ENCODE data around the gene C3orf62. TPM values are rescaled to one million over a fixed set of nuclear protein-coding genes. Genes with fewer than 3 reads are reported as not detected.

C3orf62 gene
- total and polyA plus RNA-seq, 3 donors from 2014 or later: 14.1 to 48.6 (median 25.9) TPM

GRCh38 chr3:49273825-49274532 is 3.1 kb downstream of the C3orf62 start:
- Histone ChIP-seq H3K4me3 (no peak overlapping the region), H3K27me3 (no peaks in the 10 kb centered on the region), H3K9me3 (no peaks in the 10 kb centered on the region), H3K27ac (no peak overlapping the region), H3K36me3 (ENCODE audit: low read depth, missing control alignments) (no peaks in the 10 kb centered on the region), H3K4me1 (peaks cover 32% of the 10 kb centered on the region)
- WGBS, 2 donors: 84 to 87% methylated on average over 10 to 11 of the region's 11 CpGs
- TF ChIP-seq CTCF (IDR thresholded peaks at IDR 0.05) (no peak), POLR2A (IDR thresholded peaks at IDR 0.05) (no peak)
- intact Hi-C loops (cut with DNase I; ENCODE audit: low total_unique reads): loop anchor here (10.0 kb wide), 1 partner anchor 249 kb away; the partner anchor contains the start of genes IMPDH2 and NDUFAF3
- DNase-seq: no peak

GRCh38 chr3:49271047-49271446 is 6.0 kb downstream of the C3orf62 start:
- intact Hi-C loops (cut with DNase I; ENCODE audit: low total_unique reads): loop anchor here (10.0 kb wide), 1 partner anchor 246 kb away; the partner anchor contains the start of genes IMPDH2 and NDUFAF3
- H3K9me3 ChIP-seq: no peaks in the 10 kb centered on the region
- H3K4me3 ChIP-seq: no peak overlapping the region
- peaks cover 16% of the 10 kb centered on the region for H3K4me1 ChIP-seq
- TF ChIP-seq CTCF (IDR thresholded peaks at IDR 0.05) (no peak), POLR2A (IDR thresholded peaks at IDR 0.05) (no peak)
- WGBS, 2 donors: 63 to 68% methylated on average over 4 of the region's 4 CpGs
- DNase-seq: no peak
- H3K36me3 ChIP-seq (ENCODE audit: low read depth, missing control alignments): no peaks in the 10 kb centered on the region
- peak overlapping the region in 1 of 2 donors; percentile 32 for H3K27ac ChIP-seq
- no peaks in the 10 kb centered on the region for H3K27me3 ChIP-seq

GRCh38 chr3:49270156-49270500 is 6.9 kb downstream of the C3orf62 start:
- peaks cover 20% of the 10 kb centered on the region for H3K4me1 ChIP-seq
- no peaks in the 10 kb centered on the region for H3K9me3 ChIP-seq
- WGBS, 2 donors: 94 to 95% methylated on average over 2 of the region's 2 CpGs
- TF ChIP-seq CTCF (IDR thresholded peaks at IDR 0.05) (no peak), POLR2A (IDR thresholded peaks at IDR 0.05) (no peak)
- no peaks in the 10 kb centered on the region for H3K36me3 ChIP-seq (ENCODE audit: low read depth, missing control alignments)
- intact Hi-C loops (cut with DNase I; ENCODE audit: low total_unique reads): loop anchor here (10.0 kb wide), 1 partner anchor 245 kb away; the partner anchor contains the start of genes IMPDH2 and NDUFAF3
- DNase-seq: no peak
- no peak overlapping the region for H3K4me3 ChIP-seq
- no peaks in the 10 kb centered on the region for H3K27me3 ChIP-seq
- no peak overlapping the region for H3K27ac ChIP-seq

- no peaks in the 10 kb centered on the region for H3K9me3 ChIP-seq
- peaks cover 22% of the 10 kb centered on the region for H3K4me1 ChIP-seq
- no peak for DNase-seq
- H3K27ac ChIP-seq: no peak overlapping the region
- H3K27me3 ChIP-seq: no peaks in the 10 kb centered on the region
- WGBS, 2 donors: 84 to 92% methylated on average over 2 to 3 of the region's 3 CpGs
- no peak for TF ChIP-seq POLR2A (IDR thresholded peaks at IDR 0.05)
- no peak for TF ChIP-seq CTCF (IDR thresholded peaks at IDR 0.05)
- H3K36me3 ChIP-seq (ENCODE audit: low read depth, missing control alignments): no peaks in the 10 kb centered on the region
- H3K4me3 ChIP-seq: no peak overlapping the region
- intact Hi-C loops (cut with DNase I; ENCODE audit: low total_unique reads): loop anchor here (10.0 kb wide), 1 partner anchor 245 kb away; the partner anchor contains the start of genes IMPDH2 and NDUFAF3
Observed at GRCh38 chr3:49269443-49270155, 7.4 kb downstream of the C3orf62 start.

Measured in testis (tissue), 3 donors.